Panc1 (cell line): ENCODE results near the gene EFCC1. TPM values are rescaled to one million over a fixed set of nuclear protein-coding genes. Genes with fewer than 3 reads are reported as not detected.

Experiments
- ATAC-seq: fragments of 200-7000 bp; cut with Tn5 transposase; 2 replicates; pipeline ENCODE4 v1.9.1; 2020; ENCODE audit warnings: mild to moderate bottlenecking, moderate library complexity
- BruUV-seq: library from RNA; stranded (reverse); fragments of 400-500 nt; replicated peaks from 2 replicates; lab custom pipeline; 2021; lab: Mats Ljungman, UMichigan
- CTCF ChIA-PET: fragments of 300-600 bp; sonication (Branson Sonifier 250); formaldehyde crosslinking; loops from one replicate; lab custom pipeline; 2022; ENCODE audit warnings: antibody characterized with exemption; lab: Charles Lee
- POLR2A ChIA-PET: fragments of 300-600 bp; sonication (Branson Sonifier 250); formaldehyde crosslinking; loops from one replicate; lab custom pipeline; 2022; ENCODE audit warnings: antibody characterized with exemption; lab: Charles Lee
- DNase-seq: peaks from one replicate; pipeline ENCODE4 v3.0.0-alpha.2; 2010; ENCODE audit warnings: low read depth, low spot score
- H3K27ac ChIP-seq: 2 replicates; pipeline ENCODE4 v1.5.1; 2011; ENCODE audit warnings: mild to moderate bottlenecking, low read length, inconsistent platforms
- H3K27me3 ChIP-seq: fragments of 200-500 bp; sonication (Bioruptor generic); 2 replicates; pipeline ENCODE4 v1.6.0; 2014; ENCODE audit warnings: low read length, inconsistent platforms; ENCODE audit not compliant: control insufficient read depth, insufficient read depth
- H3K36me3 ChIP-seq: fragments of 200-500 bp; sonication (Bioruptor generic); 2 replicates; pipeline ENCODE4 v1.5.1; 2014; ENCODE audit warnings: inconsistent platforms, mild to moderate bottlenecking, low read length, moderate library complexity; ENCODE audit not compliant: control insufficient read depth, insufficient read depth
- H3K4me1 ChIP-seq: 2 replicates; pipeline ENCODE4 v1.5.1; 2011; ENCODE audit warnings: inconsistent platforms, mild to moderate bottlenecking, low read length, moderate library complexity; ENCODE audit not compliant: control insufficient read depth, insufficient read depth
- H3K4me3 ChIP-seq, 2 experiments: 2 replicates each; pipeline ENCODE4 v1.5.1; 2011 to 2012; ENCODE audit warnings: low read depth in 2 of 2, low read length in 2 of 2, mild to moderate bottlenecking in 2 of 2, inconsistent platforms in 1 of 2, moderate library complexity in 1 of 2
- H3K9me3 ChIP-seq: fragments of 200-500 bp; sonication (Bioruptor generic); 2 replicates; pipeline ENCODE4 v1.5.1; 2014; ENCODE audit warnings: low read depth, mild to moderate bottlenecking, inconsistent platforms, low read length, moderate library complexity; ENCODE audit not compliant: control insufficient read depth, insufficient read depth
- POLR2AphosphoS5 ChIP-seq: IDR thresholded peaks from 2 replicates; pipeline ENCODE4 v1.6.1; 2012; ENCODE audit warnings: mild to moderate bottlenecking, low read depth, low read length, moderate library complexity
- SIN3A ChIP-seq: IDR thresholded peaks from 2 replicates; pipeline ENCODE4 v1.6.1; 2012; ENCODE audit warnings: low read depth, mild to moderate bottlenecking, low read length, moderate library complexity, borderline replicate concordance; ENCODE audit not compliant: insufficient read depth
- TCF7L2 ChIP-seq: IDR thresholded peaks from 2 replicates; pipeline ENCODE4 v1.6.1; 2011; ENCODE audit warnings: mild to moderate bottlenecking, low read depth, low read length, inconsistent platforms
- in situ Hi-C: cut with HindIII; loops from 2 replicates; pipeline ENCODE4 v1.10.0; 2016; ENCODE audit warnings: low sequenced_read_pairs, low pct_unique_long_range_greater_than_20kb
- intact Hi-C: fragments of 100-400 bp; cut with micrococcal nuclease; formaldehyde crosslinking; loops from one replicate; pipeline ENCODE4 v1.10.0; 2022; ENCODE audit not compliant: unreplicated experiment
- total RNA-seq: library from RNA; stranded (reverse); gene quantifications from one replicate; pipeline ENCODE4 v1.2.1, GENCODE V29; 2021; ENCODE audit not compliant: unreplicated experiment
- TF ChIP-seq, protein P1 (sequence below): fragments of 450-650 bp; IDR thresholded peaks from 2 replicates; pipeline ENCODE4 v1.5.1; 2017; ENCODE audit warnings: mild to moderate bottlenecking
- TF ChIP-seq, protein P2 (sequence below), 2 experiments: IDR thresholded peaks; 2 replicates each; pipeline ENCODE4 v1.6.1; 2011 to 2012; ENCODE audit warnings: low read depth in 2 of 2, control low read depth in 1 of 2, low read length in 1 of 2, mild to moderate bottlenecking in 1 of 2, moderate library complexity in 1 of 2; ENCODE audit not compliant: insufficient read depth in 1 of 2

Gene EFCC1
- total RNA-seq, 1 experiment from 2014 or later: 0.15 TPM

DNA sequence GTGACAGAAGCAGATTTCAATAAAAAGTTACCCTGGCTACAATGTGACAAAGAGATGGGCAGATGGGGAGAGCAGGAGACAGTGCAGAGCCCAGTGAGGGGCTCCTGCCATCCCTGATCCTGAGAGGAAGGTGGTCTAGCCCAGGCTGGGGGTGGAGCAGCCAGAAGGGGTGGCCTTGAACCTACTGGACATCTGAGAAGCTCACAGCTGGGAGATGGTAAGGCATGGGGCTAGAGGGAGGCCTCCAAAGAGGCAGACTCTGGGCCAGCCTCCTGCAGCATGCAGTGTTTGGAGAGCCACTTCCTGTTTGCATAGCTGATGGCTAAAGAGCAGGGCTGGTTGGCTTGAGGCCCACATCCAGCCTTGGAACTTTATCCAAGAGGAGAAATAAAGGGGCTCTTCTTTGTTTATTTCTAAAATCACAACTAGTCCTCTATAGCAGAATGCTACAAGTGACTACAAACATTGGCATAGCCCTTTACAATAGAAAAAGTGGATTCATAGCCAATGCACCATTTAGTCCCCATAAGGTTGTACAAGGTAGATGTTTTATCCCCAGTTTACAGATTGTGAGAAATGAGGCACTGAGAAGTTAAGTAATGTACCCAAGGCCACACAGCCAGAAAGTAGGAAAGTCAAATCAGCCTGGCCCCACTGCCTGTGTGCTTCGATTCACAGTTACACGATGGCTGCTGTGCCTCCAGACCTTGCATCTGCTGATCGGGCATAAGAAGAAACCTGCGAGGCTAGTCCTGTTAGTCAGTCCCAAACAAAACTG lies 4.6 kb downstream of the EFCC1 start:
- BruUV-seq: no TSS peak
- Histone ChIP-seq H3K36me3 (no peaks in the 10 kb centered on the region), H3K27me3 (peaks cover 17% of the 10 kb centered on the region), H3K4me3 (no peak overlapping the region), H3K27ac (no peak overlapping the region), H3K4me1 (peaks cover 9% of the 10 kb centered on the region; the same call in 1 of the 2 replicates), H3K9me3 (no peaks in the 10 kb centered on the region)
- DNase-seq (no peak), ATAC-seq (no peak)
- TF ChIP-seq, protein P1, sequence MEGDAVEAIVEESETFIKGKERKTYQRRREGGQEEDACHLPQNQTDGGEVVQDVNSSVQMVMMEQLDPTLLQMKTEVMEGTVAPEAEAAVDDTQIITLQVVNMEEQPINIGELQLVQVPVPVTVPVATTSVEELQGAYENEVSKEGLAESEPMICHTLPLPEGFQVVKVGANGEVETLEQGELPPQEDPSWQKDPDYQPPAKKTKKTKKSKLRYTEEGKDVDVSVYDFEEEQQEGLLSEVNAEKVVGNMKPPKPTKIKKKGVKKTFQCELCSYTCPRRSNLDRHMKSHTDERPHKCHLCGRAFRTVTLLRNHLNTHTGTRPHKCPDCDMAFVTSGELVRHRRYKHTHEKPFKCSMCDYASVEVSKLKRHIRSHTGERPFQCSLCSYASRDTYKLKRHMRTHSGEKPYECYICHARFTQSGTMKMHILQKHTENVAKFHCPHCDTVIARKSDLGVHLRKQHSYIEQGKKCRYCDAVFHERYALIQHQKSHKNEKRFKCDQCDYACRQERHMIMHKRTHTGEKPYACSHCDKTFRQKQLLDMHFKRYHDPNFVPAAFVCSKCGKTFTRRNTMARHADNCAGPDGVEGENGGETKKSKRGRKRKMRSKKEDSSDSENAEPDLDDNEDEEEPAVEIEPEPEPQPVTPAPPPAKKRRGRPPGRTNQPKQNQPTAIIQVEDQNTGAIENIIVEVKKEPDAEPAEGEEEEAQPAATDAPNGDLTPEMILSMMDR: no peak
- TF ChIP-seq TCF7L2: no peak
- TF ChIP-seq, protein P2, sequence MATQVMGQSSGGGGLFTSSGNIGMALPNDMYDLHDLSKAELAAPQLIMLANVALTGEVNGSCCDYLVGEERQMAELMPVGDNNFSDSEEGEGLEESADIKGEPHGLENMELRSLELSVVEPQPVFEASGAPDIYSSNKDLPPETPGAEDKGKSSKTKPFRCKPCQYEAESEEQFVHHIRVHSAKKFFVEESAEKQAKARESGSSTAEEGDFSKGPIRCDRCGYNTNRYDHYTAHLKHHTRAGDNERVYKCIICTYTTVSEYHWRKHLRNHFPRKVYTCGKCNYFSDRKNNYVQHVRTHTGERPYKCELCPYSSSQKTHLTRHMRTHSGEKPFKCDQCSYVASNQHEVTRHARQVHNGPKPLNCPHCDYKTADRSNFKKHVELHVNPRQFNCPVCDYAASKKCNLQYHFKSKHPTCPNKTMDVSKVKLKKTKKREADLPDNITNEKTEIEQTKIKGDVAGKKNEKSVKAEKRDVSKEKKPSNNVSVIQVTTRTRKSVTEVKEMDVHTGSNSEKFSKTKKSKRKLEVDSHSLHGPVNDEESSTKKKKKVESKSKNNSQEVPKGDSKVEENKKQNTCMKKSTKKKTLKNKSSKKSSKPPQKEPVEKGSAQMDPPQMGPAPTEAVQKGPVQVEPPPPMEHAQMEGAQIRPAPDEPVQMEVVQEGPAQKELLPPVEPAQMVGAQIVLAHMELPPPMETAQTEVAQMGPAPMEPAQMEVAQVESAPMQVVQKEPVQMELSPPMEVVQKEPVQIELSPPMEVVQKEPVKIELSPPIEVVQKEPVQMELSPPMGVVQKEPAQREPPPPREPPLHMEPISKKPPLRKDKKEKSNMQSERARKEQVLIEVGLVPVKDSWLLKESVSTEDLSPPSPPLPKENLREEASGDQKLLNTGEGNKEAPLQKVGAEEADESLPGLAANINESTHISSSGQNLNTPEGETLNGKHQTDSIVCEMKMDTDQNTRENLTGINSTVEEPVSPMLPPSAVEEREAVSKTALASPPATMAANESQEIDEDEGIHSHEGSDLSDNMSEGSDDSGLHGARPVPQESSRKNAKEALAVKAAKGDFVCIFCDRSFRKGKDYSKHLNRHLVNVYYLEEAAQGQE (IDR thresholded peaks at IDR 0.05; ENCODE audit: insufficient read depth in 1 of 2, low read depth in 2 of 2, low read length in 1 of 2): no peak
- TF ChIP-seq SIN3A: no peak
- TF ChIP-seq POLR2AphosphoS5: no peak
- ChIA-PET CTCF (no interaction called here), POLR2A (no interaction called here)
- in situ Hi-C loops (no loop called here), intact Hi-C loops (no loop called here)

DNA sequence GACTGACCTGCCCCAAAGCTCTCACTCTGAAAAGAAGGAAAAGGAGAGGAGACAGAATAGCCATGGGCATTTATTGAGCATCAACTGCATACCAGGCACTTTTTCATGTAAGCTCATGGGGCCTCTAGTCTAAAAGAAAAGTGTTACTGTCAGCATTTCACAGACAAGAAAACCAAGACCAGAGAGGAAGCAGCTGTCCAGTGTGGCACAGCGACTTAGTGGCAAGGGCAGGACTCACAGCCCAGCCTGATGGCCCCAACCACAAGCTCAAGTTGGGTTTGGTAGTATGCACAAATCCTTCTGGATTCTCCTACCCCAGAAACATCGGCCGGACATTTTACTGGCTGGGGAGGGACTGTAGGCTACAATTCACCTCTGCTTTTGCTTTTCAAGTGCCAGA lies 5.8 kb downstream of the EFCC1 start:
- ChIA-PET POLR2A (no interaction called here), CTCF (no interaction called here)
- Histone ChIP-seq H3K9me3 (no peaks in the 10 kb centered on the region), H3K36me3 (no peaks in the 10 kb centered on the region), H3K27ac (no peak overlapping the region), H3K4me1 (peaks cover 9% of the 10 kb centered on the region; the same call in 1 of the 2 replicates), H3K27me3 (peaks cover 17% of the 10 kb centered on the region), H3K4me3 (no peak overlapping the region)
- BruUV-seq: no TSS peak
- intact Hi-C loops (no loop called here), in situ Hi-C loops (no loop called here)
- TF ChIP-seq, protein P1: no peak
- no peak for TF ChIP-seq SIN3A
- TF ChIP-seq, protein P2 (IDR thresholded peaks at IDR 0.05; ENCODE audit: insufficient read depth in 1 of 2, low read depth in 2 of 2, low read length in 1 of 2): no peak
- no peak for TF ChIP-seq TCF7L2
- TF ChIP-seq POLR2AphosphoS5: no peak
- DNase-seq: no peak
- no peak for ATAC-seq
